ENCODE results near the gene KRT6B.

DNA sequence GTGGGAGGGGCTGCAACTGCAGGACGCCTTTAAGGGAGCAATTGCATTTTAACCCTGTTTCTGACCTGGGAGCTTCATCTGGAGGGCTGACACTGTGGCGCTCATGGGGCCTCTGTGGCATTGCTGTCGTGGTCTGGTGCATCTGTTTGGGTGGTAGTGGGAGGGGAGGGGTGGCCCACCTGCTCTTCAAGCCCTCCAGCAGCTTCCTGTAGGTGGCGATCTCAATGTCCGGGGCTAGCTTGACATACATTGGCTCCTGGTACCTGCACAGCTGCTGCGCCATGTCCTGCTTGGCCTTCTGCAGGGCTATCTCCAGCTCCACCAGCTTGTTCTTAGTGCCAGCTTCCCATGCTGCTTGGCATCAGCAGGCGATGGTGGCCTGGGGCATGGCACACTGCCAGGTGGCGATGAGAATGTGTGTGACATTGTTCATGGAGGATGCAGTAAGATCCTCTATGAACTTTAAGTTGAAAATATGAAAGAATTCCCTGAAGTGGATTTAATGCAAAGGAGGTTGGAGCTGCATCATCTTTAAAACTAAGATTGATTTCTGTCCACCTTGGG lies 38.1 kb downstream of the KRT6B start:
- TF ChIP-seq, protein P1, sequence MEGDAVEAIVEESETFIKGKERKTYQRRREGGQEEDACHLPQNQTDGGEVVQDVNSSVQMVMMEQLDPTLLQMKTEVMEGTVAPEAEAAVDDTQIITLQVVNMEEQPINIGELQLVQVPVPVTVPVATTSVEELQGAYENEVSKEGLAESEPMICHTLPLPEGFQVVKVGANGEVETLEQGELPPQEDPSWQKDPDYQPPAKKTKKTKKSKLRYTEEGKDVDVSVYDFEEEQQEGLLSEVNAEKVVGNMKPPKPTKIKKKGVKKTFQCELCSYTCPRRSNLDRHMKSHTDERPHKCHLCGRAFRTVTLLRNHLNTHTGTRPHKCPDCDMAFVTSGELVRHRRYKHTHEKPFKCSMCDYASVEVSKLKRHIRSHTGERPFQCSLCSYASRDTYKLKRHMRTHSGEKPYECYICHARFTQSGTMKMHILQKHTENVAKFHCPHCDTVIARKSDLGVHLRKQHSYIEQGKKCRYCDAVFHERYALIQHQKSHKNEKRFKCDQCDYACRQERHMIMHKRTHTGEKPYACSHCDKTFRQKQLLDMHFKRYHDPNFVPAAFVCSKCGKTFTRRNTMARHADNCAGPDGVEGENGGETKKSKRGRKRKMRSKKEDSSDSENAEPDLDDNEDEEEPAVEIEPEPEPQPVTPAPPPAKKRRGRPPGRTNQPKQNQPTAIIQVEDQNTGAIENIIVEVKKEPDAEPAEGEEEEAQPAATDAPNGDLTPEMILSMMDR (IDR thresholded peaks at IDR 0.05; ENCODE audit: low read length): no peak
- no peak for TF ChIP-seq EZH2 (optimal IDR thresholded peaks at IDR 0.05; ENCODE audit: low read depth, low read length)
- no peak for TF ChIP-seq EZH2phosphoT487 (IDR thresholded peaks at IDR 0.05; ENCODE audit: low read length)

Data from MM.1S (cell line).